ENCODE data around the gene PSMD2.

DNA sequence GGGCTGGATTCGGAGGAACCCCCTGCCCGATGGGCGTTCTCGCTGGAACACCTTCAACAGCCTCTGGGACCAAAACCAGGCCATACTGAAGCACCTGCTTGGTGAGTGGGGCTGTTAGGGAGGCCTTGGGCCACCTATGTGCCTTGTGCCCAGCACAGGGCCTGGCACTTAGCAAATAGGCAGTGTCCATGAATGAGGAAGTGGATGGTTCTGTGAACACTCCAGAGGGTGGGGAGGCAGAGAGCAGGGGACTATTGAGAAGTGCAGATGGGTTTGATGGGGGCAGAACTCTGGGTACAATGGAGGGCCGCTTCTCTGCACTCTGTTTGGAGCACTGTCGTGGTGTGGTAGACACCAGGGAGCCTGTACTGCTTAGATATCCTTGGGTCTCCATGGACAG, 21.7 kb upstream of the PSMD2 start:
- TF ChIP-seq, protein P1, sequence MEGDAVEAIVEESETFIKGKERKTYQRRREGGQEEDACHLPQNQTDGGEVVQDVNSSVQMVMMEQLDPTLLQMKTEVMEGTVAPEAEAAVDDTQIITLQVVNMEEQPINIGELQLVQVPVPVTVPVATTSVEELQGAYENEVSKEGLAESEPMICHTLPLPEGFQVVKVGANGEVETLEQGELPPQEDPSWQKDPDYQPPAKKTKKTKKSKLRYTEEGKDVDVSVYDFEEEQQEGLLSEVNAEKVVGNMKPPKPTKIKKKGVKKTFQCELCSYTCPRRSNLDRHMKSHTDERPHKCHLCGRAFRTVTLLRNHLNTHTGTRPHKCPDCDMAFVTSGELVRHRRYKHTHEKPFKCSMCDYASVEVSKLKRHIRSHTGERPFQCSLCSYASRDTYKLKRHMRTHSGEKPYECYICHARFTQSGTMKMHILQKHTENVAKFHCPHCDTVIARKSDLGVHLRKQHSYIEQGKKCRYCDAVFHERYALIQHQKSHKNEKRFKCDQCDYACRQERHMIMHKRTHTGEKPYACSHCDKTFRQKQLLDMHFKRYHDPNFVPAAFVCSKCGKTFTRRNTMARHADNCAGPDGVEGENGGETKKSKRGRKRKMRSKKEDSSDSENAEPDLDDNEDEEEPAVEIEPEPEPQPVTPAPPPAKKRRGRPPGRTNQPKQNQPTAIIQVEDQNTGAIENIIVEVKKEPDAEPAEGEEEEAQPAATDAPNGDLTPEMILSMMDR (IDR thresholded peaks at IDR 0.05) = no peak
- TF ChIP-seq POLR2A (IDR thresholded peaks at IDR 0.05) (no peak), EP300 (IDR thresholded peaks at IDR 0.05) (no peak)

All from sigmoid colon (tissue), 4 donors.